HPDE6-E6E7 (cell line): Measurements from ENCODE around the gene IWS1.
"Not testable (repeated sequence)": the region's sequence is repeated elsewhere in the genome, so short reads cannot be mapped to it uniquely, and the experiment has no call there.

ENCODE experiments used
- DNase-seq: peaks from one replicate; pipeline ENCODE4 v3.0.0; 2011; ENCODE audit warnings: missing footprints; ENCODE audit errors: extremely low spot score

Gene IWS1

DNA sequence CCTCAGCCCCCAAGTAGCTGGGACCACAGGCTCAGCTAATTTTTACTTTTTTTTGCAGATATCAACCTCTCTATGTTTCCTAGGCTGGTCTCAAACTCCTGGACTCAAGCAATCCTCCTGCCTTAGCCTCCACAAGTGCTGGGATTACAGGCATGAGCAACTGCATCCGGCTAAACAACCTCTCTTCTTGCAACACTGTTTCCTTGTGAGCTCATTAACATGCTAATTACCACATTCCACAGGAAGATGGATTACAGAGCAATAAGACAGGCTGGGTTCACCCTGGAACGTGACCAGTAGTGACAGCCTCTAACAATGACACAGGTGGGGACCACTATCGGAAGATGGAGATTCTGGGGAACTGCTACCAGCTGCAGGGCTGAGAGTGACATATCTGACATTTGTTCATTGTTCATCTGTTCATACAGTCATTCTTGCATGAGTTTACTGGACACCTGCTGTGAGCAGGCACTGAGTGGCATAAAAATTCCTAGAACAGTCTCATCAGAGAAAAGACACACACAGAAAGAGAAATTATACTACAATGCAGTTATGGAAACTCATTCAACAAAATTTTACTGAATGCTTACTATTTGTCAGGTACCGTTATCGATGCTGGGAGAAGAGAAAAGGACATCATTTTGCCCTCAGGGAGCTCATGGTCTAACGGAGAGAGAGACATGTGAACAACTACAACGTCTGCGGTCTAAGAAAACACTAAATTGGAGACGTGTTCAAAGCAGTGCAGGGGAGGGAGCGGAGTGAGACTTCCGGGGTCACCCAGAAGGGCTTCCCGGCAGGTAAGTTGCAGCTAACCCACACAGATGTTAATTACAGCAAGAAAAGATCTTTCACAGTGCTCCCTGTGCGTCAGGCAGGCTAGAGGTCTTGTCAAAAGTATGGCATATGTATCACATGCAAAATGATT lies 70.5 kb downstream of the IWS1 start:
- DNase-seq: no peak

DNA sequence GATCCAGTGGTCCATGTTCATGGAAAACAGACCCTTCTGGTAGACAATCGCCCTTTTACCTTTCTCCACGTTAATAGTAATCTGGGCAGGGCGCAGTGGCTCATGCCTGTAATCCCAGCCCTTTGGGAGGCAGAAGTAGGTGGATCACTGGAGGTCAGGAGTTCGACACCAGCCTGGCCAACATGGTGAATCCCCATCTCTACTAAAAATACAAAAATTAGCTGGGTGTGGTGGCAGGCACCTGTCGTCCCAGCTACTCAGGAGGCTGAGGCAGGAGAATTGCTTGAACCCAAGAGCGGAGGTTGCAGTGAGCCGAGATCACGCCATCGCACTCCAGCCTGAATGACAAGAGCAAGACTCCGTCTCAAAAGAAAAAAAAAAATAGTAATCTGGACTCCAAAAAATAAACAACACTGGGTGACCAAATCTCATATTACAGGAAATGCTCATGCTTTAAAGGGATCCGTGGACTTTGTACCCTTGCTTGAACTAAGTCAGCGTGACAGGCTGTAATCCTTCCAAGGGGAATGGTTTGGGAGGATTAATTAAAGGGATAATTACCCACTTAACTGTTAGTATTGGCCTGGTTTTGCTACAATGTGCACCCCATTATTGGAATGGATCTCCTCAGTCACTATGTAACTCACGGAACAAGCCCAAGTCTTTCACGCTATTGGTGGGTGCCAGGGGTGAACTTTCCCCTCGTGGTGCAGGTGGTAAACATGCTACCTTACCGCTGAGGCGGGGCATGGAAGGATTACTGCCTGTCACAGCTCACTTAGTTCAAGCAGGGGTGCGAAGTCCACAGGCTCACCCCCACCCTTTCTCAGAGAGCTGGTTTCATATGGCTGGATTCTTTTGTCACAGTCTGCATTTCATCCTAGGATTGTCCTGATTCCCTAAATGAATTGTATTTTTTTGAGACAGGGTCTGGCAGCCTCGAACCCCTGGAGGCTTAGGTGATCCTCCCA lies 71.4 kb downstream of the IWS1 start:
- no peak for DNase-seq

DNA sequence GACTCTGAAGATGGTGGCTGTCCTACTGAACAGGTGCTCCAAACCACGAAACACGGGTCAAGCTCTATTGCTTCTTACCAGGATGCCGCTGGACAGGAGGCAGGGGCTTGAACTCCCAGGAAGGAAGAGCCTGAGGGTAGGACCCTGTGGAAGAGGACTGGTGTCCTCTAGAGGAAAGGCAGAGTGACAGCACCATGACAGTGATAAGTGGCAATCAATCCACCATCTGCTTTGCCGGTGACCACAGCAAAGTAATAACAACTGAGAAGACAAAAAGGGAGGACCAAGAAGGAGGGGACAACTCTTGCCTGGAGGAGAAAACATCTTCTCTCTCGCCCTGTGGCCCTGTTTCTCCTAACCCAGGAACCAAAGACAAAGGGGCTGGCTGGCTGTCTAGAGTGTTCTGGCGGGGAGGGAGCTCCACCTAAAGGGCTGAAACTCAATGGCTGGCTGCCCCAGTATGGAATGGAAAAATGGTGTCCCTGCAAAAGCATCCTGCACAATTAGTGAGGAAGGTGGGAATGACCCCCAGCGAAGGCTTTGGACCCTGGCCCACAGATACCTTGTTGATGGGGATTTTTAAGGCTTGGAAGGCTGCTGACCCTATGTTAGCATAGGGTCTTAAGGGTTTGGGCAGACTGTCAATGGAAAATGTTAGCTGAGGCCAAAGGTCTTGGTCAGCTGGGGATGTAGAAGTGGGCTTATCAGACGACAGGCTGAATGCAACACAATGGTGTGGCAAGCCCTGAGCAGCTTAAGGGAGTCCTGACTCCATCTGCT lies 72.7 kb downstream of the IWS1 start:
- DNase-seq: no peak

DNA sequence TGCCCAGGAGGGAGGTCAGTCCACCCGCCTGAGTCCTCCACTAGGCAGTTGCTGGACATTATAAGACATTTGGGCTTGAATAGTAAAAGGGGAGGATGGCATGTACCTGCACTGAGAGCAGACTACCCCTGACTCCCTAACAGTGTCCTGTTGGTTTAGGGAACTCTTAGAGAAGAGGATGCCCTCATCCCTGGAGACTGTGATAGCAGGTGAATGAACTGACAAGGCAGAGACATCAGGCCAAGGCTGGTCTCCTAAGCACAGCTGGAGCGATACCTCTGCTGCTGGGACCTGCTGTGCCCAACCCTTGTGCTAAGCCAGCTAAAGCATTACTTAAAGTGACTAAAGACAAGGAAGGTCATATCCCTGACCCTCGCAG lies 73.3 kb downstream of the IWS1 start:
- DNase-seq: no peak

DNA sequence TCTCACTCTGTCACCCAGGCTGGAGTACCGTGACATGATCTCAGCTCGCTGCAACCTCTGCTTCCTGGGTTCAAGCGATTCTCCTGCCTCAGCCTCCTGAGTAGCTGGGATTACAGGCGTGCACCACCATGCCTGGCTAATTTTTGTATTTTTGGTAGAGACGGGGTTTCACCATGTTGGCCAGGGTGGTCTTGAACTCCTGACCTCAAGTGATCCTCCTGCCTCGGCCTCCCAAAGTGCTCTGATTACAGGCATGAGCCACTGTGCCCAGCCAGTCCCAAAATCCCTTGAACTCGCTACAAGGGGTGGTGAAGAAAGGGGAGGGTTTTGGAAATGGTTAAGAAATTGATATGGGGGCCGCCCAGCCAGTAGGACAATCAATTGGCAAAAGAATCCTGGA lies 73.9 kb downstream of the IWS1 start:
- not testable (repeated sequence) for DNase-seq

DNA sequence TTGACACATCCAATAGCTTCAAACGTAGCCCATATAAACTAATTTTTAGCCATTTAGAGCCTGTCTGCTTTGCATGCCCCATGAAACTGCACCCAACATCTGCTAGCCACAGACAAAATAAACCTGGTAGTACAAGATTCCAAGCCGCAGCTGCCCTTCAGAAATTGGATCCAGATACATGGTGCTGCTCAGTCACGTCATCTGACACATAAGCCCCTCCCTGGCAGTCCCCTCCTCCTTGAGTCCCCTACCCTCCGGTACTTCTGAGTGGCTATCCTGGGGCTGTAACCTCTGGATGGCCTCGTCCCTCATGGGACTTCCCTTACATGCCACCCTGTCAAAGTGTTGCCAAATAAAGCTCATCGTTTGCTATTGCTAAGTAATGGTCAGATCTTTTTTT lies 74.3 kb downstream of the IWS1 start:
- no peak for DNase-seq

DNA sequence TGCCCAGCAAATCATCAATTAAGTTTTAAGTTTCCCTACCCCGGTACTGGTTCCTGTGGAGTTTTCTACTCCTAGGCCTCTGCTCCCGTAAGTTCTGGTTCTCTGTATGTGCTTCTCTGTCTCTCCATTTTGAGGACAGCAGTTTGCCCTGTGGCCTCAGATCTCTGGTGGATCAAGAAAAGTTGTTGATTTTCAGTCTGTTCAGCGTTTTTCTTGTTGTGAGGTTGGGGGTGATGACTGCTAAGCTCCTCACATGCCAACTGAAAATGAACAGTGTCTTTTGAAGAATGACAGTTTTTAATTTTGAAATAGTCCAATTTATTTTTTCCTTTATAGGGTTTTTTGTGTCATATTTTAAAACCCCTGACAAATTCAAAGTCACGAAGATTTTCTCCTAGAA lies 76.4 kb downstream of the IWS1 start:
- no peak for DNase-seq

DNA sequence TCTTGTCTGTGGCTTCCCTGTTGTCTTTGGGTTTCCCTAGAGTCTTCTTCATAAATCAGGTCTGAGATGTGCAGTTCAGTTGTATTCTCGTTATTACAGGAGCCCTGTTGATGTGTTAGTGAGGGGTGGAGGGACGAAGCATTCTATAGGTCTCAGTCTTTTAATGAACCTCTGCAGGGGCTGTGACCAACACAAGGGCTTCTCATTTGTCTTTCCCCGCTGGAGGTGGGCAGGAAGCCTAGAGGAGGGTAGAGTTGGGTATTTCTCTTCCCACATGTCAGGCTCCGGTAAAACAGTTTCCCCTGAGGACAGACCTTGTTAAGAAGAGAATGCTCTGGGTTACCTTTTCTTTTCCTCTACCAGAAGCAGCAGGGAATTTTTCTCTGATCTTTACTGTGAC lies 76.9 kb downstream of the IWS1 start:
- no peak for DNase-seq

DNA sequence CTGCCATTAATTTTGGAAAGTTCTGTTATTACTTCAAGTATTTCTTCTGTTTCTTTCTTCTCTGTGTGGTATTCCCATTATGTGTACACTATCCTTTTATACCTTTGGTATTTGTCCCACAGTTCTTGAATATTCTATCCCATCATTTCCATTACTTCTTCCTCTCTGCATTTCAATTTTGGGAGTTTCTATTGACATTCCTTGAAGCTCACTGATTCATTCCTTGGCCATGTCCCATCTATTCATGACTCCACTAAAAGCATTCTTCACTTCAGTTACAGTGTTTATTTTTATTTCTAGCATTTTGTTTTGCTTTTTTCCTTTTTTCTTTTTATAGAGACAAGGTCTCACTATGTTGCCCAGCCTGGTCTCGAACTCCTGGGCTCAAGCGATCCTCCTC lies 77.8 kb downstream of the IWS1 start:
- DNase-seq: no peak

DNA sequence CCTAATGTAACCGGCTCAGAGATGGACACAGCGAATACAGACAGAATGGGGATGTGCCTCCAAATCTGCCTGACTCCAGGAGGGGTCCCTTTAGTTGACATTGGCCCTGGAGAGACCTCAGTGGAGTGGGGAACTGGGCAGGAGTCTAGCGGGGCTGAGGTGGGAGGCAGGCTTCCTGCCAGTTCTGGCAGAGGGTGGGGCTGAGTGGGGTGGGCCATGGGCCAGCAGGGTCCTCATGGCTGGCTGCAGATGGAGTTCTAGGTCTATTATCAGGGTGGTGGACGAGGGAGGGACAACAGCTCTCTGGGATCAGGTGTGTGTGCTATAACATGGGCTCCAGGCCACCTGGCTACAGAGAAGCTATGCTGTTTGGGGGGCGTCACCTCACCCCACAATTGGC lies 86.9 kb downstream of the IWS1 start:
- DNase-seq: no peak

DNA sequence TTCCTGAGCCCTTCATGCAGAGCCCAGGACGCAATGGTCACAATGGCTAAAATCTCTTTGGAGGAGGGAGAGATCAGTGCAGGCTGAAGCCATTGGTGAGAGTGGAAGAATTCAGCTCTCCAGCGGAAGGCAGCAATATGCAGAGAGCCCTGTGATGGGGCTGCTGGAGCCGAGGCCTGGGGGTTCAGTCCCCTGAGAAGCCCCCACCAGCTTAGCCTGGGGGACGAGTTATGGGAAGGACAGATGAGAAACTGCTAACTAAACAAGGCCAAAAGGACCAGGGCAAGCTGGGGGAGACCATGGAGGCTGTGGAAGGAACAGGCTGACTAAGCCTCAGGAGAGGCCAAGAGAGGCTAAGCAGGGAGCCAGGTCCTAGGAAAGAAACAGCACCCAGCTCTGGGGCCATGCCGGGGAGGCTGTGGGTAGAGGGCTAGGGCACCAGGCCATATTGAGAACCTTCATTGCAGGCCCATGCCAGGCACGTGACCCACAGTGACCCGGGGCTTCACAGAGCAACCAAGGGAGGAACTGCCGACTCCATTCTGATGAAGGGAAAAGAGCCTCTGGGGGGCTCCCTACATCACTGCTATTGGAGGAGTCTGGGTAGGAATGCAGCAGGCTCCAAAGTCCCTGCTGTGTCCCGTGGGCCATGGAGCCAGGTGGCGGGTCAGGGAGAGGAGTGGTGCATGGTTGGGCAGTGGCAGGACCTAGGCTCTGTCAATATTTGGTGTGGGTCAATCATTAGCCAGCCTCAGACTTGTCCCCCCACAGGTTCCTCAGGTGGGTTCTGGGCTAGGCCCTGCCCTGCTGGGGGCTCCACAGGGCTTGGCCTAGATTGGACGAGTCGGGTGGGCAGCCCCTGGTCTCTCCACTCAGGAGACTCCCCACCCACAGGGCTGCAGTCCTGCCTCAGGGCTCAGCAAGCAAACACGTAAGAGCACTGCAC lies 88.2 kb downstream of the IWS1 start:
- no peak for DNase-seq

DNA sequence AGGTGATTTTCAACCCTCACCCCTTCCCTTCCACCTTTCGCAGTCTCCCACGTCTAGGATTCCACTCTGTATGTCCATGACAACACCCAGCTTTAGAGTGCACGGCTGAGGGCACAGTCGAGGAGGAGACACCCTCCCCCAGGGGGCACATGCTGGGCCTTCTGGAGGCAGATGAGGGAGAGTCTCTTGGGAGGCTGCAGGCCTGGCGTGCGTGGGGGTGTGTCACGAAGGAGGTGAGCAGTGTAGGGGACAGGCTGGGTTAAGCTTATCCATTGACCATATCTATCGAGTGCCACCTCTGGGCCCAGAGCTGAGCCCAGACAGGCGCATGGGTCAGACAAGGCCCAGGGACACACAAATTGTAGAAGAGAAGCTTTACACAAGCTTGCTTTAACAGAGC lies 89.2 kb downstream of the IWS1 start:
- no peak for DNase-seq

DNA sequence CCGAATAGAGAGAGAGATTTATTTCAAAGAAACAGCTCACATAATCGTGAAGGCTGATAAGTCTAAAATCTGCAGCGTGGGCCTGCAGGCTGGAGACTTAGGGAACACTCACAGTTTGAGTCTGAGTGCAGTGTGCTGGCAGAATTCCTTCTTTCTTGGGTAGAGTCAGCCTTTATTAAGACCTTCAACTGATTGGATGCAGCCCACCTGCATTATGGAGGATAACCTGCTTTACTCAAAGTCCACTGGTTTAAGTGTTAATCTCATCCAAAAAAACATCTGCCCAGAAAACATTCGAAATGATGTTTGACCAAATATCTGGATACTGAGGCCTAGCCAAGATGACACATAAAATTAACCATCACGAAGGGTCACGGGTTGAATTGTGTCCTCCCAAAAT lies 91.8 kb downstream of the IWS1 start:
- DNase-seq: no peak

DNA sequence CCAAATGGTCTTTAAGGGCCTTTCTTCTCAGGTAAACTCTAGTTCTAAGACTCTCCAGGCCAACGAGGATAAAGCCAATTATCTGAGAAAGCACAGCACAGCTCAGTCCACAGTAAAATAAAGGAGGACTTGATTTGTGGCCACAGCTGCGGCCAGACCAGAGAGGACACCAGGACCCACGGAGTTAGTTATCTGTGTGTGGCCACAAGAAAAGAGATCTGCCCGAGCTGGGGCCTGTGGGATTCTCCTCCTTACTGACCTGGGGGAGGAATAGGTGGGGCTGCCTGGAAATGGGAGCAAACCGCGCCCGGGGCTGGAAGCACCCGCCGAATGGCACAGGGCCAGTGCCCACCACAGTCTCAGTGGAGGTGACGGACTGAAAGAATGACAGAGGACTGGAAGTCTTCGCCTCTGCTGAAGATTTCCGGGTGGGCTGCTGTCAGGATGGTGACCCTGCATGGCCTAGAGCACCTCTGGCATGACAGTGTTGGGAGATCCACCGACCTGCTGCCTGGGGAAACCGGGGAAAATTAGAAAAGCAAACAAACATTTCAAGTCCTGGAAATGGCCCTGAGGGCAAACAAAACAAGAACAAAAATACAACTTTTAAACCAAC lies 94.8 kb downstream of the IWS1 start:
- DNase-seq: no peak
